ENCODE data around the gene SLC8B1. TPM values are rescaled to one million over a fixed set of nuclear protein-coding genes. Genes with fewer than 3 reads are reported as not detected.

SLC8B1 gene
- 14.3 and 22.4 TPM in 2 replicates for total RNA-seq

DNA sequence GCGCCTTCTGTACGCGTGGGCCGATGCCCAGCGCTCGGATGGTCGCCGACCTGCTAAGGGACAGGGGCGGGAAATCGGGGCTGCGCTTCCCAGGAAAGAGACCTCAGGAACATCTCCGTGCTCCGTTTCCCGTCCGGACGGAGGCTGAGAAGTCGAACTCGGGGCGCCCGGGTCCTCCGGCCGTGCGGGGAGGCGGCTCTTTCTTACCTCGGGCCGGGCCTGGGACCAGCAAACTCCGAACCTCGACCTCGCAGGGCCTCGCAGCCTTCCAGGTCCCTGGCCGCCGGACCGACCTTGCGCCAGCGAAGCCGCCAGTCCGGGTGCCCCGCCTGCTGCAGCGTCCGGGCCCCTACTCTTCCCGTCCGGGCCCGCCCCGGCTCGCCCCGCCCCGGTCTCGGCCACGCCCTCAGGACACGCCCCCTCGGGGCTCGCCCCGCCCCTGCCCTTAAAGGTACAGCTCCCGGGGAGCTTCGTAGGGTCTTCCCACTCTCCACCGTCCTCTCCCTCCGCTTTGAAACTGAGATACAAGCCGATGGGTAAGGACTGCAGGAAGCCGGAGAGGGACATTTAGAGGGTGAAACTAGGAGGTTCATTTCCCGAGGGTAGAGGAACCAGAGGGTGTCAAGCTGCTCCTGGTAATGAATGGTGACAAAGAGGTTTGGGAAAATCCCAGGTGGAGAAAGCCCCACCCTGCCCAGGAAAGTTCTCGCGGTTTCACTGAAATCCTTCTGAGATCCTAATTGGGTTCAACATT, at the start of gene SLC8B1:
TSS of gene SLC8B1 (minus strand) at position 324 of the 754 bp plus-strand sequence. CDS start 2,231 bp downstream, outside the sequence.
- ChIA-PET CTCF (interaction anchor here (0.7 to 0.9 kb wide), 3 partner anchors 9 to 249 kb away, joined by 3 read pairs; no protein-coding TSS in a partner anchor), POLR2A (interaction anchor here (0.5 to 2.0 kb wide), 14 partner anchors 22 to 357 kb away, joined by 3 to 13 read pairs (median 4); partner anchors contain the start of genes OAS2, PLBD2 and SDSL)
- DNase-seq (peak; percentile 89), ATAC-seq (ENCODE audit: low read depth) (peak; percentile 100)
- no peak for TF ChIP-seq CTCF (IDR thresholded peaks at IDR 0.05)
- intact Hi-C loops (cut with micrococcal nuclease) = loop anchor here (1.0 to 2.0 kb wide), 5 partner anchors 23 to 632 kb away; partner anchors contain the start of genes DDX54, PLBD2, RBM19 and RITA1
- peaks cover 35% of the 10 kb centered on the region for H3K4me1 Mint-ChIP-seq
- H3K9me3 Mint-ChIP-seq = no peaks in the 10 kb centered on the region
- peak within 1 kb of the TSS; percentile 95 for H3K4me3 Mint-ChIP-seq
- H3K27me3 Mint-ChIP-seq = no peaks in the 10 kb centered on the region
- H3K36me3 Mint-ChIP-seq (ENCODE audit: low read depth) = peaks cover 25% of the 10 kb centered on the region
- H3K27ac Mint-ChIP-seq = peak within 1 kb of the TSS; percentile 71

GRCh38 chr12:113382206-113382605, 47.3 kb upstream of the SLC8B1 start:
- TF ChIP-seq CTCF (IDR thresholded peaks at IDR 0.05) = no peak
- Mint-ChIP-seq H3K9me3 (no peaks in the 10 kb centered on the region), H3K27ac (no peak overlapping the region), H3K4me1 (no peaks in the 10 kb centered on the region), H3K27me3 (no peaks in the 10 kb centered on the region), H3K4me3 (no peak overlapping the region), H3K36me3 (ENCODE audit: low read depth) (peaks cover 30% of the 10 kb centered on the region)
- intact Hi-C loops (cut with micrococcal nuclease) = no loop called here
- DNase-seq (no peak), ATAC-seq (ENCODE audit: low read depth) (no peak)
- POLR2A ChIA-PET = no interaction called here
- CTCF ChIA-PET = no interaction called here

- H3K27ac Mint-ChIP-seq = no peak overlapping the region
- intact Hi-C loops (cut with micrococcal nuclease) = no loop called here
- no peaks in the 10 kb centered on the region for H3K9me3 Mint-ChIP-seq
- no peak for DNase-seq
- TF ChIP-seq CTCF (IDR thresholded peaks at IDR 0.05) = no peak
- no peaks in the 10 kb centered on the region for H3K27me3 Mint-ChIP-seq
- H3K4me3 Mint-ChIP-seq = no peak overlapping the region
- ATAC-seq (ENCODE audit: low read depth) = no peak
- no peaks in the 10 kb centered on the region for H3K4me1 Mint-ChIP-seq
- H3K36me3 Mint-ChIP-seq (ENCODE audit: low read depth) = peaks cover 27% of the 10 kb centered on the region
- ChIA-PET CTCF (no interaction called here), POLR2A (no interaction called here)
Observed at GRCh38 chr12:113381220-113381619, 46.3 kb upstream of the SLC8B1 start.

- H3K27ac Mint-ChIP-seq = no peak overlapping the region
Observed at GRCh38 chr12:113378291-113378690, 43.4 kb upstream of the SLC8B1 start.

More at GRCh38 chr12:113378291-113378690, 43.4 kb upstream of the SLC8B1 start:
- no peak for ATAC-seq (ENCODE audit: low read depth)
- Mint-ChIP-seq H3K36me3 (ENCODE audit: low read depth) (peaks cover 30% of the 10 kb centered on the region), H3K9me3 (no peaks in the 10 kb centered on the region), H3K4me1 (no peaks in the 10 kb centered on the region), H3K27me3 (no peaks in the 10 kb centered on the region), H3K4me3 (no peak overlapping the region)
- ChIA-PET POLR2A (no interaction called here), CTCF (no interaction called here)
- TF ChIP-seq CTCF (IDR thresholded peaks at IDR 0.05) = no peak
- intact Hi-C loops (cut with micrococcal nuclease) = no loop called here
- DNase-seq = no peak

Measured in activated B cell treated with CpG ODN at 0.5 μM for 24 hours (primary cell).